ENCODE results near the gene KIAA0232.

KIAA0232 gene

GRCh38 chr4:6923507-6923906, 141.0 kb downstream of the KIAA0232 start:
- no peak for TF ChIP-seq CTCF (conservative IDR thresholded peaks at IDR 0.05; ENCODE audit: low read length)

GRCh38 chr4:6924361-6924779, 141.8 kb downstream of the KIAA0232 start:
- no peak for TF ChIP-seq CTCF (conservative IDR thresholded peaks at IDR 0.05; ENCODE audit: low read length)
- no peak for DNase-seq (ENCODE audit: low read depth)
- no peak overlapping the region for H3K4me3 ChIP-seq (ENCODE audit: low read length)

More at GRCh38 chr4:6923507-6923906, 141.0 kb downstream of the KIAA0232 start:
- H3K4me3 ChIP-seq (ENCODE audit: low read length): no peak overlapping the region
- DNase-seq (ENCODE audit: low read depth): no peak

- TF ChIP-seq CTCF (conservative IDR thresholded peaks at IDR 0.05; ENCODE audit: low read length): no peak
- no peak for DNase-seq (ENCODE audit: low read depth)
- no peak overlapping the region for H3K4me3 ChIP-seq (ENCODE audit: low read length)
Observed at GRCh38 chr4:6925357-6925836, 142.9 kb downstream of the KIAA0232 start.

GRCh38 chr4:6926081-6926480, 143.6 kb downstream of the KIAA0232 start:
- TF ChIP-seq CTCF (conservative IDR thresholded peaks at IDR 0.05; ENCODE audit: low read length): no peak
- no peak for DNase-seq (ENCODE audit: low read depth)
- H3K4me3 ChIP-seq (ENCODE audit: low read length): no peak overlapping the region

- DNase-seq (ENCODE audit: low read depth): no peak
- no peak for TF ChIP-seq CTCF (conservative IDR thresholded peaks at IDR 0.05; ENCODE audit: low read length)
- H3K4me3 ChIP-seq (ENCODE audit: low read length): no peak overlapping the region
Observed at GRCh38 chr4:6926681-6927478, 144.4 kb downstream of the KIAA0232 start.

GRCh38 chr4:6928081-6928480, 145.6 kb downstream of the KIAA0232 start:
- TF ChIP-seq CTCF (conservative IDR thresholded peaks at IDR 0.05; ENCODE audit: low read length): no peak
- no peak for DNase-seq (ENCODE audit: low read depth)
- H3K4me3 ChIP-seq (ENCODE audit: low read length): no peak overlapping the region

GRCh38 chr4:6929339-6929811, 146.8 kb downstream of the KIAA0232 start:
- DNase-seq (ENCODE audit: low read depth): no peak
- H3K4me3 ChIP-seq (ENCODE audit: low read length): no peak overlapping the region
- TF ChIP-seq CTCF (conservative IDR thresholded peaks at IDR 0.05; ENCODE audit: low read length): no peak

Data from AG10803 (cell line).